ENCODE measurements around the gene CHRNA1.
A peak's percentile ranks its signal among the peaks of the same experiment; 100 is the strongest.

CHRNA1 gene

DNA sequence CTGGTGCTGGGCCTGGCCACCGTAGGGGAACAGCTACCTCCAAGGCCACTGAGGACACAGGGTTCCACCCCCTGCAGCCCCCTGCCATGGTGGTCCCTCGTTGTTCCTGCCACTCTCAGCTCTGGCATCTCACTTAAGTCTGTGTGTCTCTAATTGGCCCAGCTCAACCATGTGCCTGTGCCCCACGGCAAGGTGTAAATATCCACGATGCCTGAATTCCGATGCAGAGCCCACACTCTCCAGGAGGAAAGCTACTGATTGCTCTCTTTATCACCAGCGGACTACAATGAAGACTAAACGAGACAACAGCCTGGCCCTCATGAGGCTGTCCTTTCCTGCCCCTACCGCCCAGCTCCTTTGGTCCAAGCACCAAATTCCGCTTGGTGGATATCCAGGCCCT lies 17.0 kb upstream of the CHRNA1 start:
- DNase-seq, result no peak

DNA sequence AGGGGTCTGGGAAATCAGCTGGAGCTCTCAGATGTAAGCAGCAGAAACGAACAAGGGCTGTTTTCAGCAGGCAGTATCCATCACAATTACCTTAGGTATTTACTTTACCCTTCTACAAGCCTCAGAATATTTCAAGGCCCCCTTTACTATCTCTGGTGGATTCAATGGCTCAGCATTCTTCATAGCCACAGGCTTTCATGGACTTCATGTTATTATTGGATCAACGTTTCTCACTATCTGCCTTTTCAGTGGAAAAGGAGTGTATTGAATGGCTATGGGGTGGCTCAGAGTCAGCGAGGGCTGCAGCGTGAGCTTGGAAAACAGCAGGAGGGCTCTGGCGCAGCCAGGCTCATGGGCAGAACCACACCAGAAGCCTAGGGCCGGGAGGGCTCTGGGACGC lies 16.6 kb upstream of the CHRNA1 start:
- no peak for DNase-seq

DNA sequence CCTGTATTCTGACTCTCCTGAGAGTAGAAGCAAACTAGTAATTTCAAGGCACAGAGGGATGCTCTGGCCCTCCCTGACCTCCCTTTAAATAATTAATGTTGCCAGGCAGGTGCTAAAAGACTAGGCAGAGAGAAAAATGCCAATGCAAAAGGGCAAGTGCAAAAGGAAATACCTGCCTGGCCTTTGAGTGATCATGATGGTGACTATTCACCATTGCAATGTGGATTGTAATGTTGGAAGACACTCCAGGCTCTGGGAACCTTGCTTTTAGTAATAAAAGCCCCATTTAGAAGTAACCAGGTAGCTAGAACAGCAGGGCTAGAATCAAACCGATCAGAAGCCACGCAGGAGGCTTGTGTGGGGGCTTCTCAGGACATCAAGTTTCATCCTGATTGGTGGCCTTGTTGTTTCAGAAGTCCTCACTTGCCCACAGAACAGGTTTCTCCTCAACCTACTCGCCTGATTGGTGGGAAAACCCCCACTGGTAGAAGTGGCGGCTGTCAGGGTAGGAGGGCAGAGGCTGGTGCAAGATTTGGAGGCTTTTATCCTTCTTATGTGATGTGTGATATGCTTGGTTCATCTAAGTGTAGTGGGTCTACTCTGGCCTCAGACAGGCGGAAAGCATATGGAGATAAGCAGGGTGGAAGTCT lies 16.0 kb upstream of the CHRNA1 start:
- no peak for DNase-seq

DNA sequence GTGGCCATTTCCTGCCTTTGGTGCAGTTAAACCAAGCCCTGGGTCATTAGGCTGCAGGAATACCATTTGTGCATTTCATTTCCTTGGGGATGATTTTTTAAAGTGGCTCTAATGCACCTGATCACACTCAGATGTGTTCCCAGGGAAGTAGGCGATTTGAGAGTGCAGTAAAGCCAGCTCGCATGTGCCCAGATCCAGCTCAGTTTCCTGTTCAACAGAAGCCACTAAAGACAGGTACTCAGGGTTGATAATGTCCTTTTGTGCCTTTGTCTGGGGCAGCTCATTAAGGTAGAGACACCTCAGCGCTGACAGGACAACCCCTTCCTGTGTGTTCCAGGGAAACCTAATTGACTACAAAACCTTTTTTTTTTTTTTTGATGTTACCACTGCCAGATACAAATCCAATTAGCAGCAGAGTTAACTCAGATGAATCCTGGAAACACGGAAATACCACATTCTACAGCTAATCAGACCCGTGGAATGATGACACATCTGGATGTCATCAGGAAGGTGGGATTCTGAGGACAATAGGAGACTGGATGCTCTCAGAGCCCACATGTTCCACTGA lies 15.2 kb upstream of the CHRNA1 start:
- peak; percentile 38 for DNase-seq

DNA sequence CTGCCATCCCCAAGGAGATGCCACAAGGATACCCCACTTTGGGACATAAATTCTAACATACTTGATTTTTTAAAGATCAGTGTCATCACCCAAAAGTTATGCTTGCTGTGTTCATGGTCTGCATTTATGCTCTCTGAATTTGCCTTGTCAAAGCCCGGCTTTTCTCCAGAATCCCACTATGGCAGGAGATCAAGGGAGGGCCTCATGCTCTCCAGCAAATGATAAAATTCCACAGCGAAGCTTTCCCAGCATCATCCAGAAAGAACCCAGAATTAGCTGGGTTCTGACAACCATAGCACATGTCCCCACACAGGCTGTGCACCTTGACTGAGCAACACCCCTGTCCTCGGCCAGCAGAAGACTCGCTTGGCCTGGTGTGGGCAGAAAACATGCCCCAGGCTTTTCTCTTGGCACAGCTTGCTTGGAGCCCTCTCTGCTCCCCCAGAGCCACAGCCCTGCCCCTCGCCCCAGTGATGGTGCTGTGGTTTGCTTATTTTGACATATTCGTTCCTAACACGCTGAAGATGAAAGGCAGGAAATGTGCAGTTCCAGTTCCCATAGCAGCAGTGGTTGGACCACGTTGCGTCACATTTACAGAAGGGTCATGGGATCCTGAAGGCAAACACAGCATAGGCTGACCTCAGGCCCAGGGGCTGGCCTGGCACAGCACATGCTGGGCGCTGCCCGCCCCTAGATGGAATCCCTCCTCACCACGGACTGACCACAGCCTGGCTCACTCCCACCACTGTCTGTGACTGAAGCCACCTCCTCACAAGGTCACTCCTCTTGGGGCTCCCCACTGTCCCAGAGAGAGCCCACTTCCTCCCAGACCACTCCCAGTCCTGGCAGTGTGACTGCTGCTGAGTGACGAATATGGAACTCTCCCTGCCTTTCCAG lies 14.1 kb upstream of the CHRNA1 start:
- no peak for DNase-seq

DNA sequence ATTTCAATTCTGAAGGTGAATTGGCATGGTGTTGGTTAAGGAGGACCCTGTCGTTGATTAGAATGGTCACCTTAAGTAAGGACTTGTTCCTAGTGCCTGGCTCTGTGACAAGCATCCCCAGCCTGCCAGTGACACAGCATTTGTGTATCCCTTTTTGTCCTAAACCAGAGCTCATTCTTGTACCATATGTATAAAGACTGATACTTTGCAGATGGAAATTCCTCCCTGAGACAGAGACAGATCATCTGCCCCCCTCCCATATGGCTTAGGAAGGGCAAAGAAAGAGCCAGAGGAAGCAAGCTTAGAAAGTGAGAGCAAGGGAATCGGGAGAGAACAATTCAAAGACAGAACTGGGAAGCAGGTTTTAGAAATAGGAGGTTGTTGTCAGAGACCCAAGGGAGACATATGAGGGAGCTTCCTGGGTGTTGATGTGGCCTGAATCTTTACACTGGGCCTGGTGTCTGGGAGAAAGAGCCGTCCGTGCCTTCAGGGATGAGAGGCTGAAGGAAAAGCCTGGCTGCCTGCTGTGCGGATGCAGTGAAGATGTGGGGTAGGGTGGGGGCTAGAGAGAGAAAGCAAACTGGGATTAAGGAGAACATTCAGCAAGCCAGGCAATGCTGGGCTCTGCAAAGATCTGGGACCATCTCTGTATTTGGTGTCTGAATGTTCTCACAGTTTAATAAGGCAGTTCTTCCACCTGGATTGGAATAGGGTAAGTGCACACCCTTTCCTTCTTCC lies 13.2 kb upstream of the CHRNA1 start:
- DNase-seq, result no peak

DNA sequence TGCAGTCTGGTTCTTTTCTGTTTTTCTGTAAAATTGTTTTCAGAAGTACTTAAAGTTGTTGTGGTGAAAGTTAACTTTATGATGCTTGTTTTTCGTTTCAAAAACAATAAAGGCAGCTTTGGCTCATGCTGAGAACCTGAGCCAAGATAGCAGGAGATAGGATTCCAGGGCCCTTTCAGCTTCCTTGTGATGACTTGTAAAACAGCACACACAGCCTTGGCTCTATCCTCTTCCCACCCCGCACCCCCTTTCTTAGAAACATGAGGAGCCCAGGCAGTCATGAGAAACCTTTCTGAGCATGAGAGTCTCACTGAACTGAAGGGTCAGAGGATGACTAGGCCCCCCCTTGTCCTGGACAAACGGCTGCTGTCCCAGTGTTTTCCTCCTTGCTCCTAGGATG lies 12.4 kb upstream of the CHRNA1 start:
- no peak for DNase-seq

DNA sequence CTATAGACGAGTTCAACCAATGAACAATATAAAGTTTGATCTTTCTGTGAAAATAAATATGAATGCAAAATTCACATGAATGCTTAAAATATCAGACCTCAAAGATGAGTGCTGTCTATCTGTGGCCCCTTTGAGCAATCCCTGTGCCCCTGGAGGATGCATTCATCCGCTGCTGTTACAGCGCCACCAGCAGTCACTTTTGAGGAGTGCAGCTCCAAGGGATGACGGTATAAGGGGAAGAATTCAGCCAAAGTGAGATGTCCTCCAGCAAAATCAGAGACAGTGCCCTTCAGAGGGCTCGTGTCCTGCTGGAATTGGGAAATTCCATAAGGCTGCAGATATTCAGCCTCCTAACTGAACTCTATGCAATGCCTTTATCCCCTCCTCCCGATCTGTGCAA lies 12.0 kb upstream of the CHRNA1 start:
- no peak for DNase-seq

DNA sequence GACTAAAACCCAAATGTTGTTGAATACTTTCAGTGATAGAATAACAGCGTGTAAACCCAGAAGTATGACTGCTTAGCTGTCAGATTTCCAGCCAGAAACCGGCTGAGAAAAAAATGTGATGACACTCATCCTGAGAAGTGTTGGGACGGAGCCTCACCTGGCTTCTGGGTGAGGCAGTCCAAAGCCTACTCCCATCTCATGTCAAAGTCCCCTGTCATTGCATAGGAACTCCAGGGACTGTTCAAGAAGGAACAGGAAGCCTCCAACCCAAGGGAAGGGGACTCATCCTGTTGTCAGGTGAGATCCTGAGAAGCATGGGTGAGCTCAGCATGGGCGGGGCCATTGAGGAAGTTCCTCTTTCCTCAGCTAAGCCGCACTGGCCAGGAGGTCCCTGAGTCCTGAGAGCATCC lies 11.3 kb upstream of the CHRNA1 start:
- no peak for DNase-seq

DNA sequence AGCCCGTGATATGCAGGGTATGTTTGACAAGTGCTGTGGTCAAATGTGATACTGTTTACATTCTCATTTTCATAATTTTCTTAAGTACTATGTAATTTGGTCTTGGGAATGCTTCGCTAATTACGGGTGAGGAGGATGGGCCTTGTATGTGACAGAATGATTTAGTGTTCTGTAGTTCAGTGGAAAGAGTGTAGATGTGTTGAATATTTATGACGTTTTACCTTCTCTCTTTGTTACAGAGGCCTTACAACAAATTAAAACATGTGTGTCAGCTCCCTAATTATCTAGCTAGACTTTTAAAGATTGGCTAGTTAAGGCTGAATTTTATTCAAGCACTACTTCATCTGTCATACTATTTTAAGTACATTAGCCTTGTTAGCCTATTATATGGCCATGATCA lies 10.6 kb upstream of the CHRNA1 start:
- DNase-seq, result peak; percentile 35

DNA sequence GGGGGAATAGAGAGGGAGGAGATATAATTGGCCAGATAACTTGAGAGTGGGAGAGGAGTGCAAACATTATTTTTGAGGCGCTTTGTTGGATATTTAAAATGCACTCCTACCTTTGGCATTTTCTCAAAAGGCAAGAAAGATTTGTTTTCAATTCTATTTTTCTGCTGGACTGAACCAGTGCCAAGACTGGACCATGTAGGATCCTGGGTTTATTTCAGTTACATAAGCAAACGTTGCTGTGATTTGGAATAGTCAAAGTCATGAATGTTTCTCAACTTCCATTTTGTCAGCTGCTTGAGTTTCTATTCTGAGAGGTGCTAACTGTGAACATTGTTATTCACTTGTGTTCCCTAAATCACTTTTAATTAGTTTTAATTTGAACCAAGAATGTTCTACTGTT lies 8.9 kb upstream of the CHRNA1 start:
- DNase-seq, result no peak

DNA sequence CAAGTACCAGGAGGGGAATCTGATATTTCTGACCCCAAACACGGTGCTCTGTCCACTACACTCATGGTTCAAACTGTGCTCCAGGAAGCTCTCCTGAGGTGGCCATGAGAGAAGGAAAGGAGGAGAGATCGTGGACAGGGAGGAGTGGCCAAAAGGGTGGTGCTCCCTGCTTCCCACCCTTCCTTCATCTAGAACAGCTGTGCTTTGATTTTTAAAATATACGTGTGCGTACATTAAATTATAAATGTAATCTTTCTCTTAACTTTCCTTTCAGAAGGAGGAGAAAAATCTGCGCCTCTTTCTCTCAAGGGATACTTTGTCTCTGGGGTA lies 8.2 kb upstream of the CHRNA1 start:
- DNase-seq, result no peak

DNA sequence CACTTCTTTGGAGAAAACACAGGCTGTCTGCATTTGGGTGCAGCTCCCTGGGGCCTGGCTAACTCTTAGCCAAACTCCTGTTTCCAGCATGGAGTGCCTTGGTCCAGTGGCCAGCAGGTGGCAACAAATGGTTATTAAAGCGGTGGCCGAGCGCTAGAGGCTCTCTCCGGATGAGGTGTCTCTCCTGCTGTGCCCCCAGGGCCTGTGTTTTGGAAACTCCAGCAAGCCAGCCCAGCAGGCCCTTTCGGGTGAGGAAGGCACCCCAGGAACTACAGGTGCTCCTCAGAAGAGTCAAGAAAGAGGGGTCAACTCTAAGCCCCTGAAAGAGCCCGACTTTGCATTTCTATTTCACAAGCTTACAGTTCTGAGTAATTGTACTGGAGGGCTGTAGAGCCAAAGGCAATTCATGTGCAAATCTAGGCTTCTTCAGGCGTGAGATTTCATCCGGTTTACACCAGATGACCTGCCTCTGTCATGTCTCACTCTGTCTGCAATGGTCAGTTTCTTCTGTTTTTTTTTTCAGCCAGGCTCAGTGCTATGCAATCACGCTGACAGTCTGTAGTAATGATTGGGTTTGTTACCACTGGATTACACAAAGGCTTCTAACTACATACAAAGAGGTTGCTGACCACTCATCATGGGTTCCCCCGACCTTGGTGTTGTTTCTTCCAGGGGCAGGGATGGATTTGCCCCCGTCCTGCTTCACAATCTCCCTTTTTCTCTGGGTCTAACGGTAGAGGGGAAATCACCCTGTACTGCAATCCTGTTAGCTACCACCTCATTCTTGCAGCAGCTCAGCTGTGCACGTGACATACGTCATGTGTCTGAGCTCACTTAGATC lies 7.6 kb upstream of the CHRNA1 start:
- peak; percentile 62 for DNase-seq

DNA sequence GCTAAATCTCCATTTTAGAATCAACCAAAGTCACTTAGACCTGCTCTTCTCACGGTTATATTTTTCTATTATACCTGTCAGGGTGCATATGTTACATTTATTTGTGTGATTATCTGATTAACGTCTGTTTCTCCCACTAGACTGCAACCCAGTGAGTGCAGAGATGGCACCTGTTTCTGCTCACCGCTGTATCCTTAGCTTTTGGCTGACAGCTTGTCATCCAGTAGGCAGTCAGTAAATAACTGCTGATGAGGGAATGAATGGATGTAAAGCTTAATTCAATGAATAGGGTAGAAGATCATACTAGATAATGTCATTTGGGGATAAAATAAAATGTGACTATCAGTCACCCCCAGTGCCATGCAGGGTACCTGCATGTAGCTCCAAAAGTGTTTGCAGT lies 6.9 kb upstream of the CHRNA1 start:
- DNase-seq, result no peak

DNA sequence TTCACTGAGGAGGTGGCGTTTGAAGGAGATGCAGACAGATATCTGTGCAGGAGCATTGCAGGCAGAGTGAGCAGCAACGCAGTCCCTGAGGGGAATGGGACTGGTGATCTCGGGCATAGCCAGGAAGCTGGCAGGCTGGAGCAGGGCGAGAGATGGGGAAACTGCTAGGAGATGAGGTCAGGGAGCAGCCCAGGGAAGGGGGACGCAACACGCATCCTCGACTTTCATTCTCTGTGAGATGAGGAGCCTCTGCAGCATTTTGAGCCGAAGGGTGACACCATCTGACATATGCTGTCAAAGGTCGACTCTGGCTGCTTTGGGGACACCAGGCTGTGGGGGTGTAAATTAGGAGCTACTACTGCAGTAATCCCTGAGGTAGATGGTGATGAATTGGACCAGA lies 4.3 kb upstream of the CHRNA1 start:
- no peak for DNase-seq

DNA sequence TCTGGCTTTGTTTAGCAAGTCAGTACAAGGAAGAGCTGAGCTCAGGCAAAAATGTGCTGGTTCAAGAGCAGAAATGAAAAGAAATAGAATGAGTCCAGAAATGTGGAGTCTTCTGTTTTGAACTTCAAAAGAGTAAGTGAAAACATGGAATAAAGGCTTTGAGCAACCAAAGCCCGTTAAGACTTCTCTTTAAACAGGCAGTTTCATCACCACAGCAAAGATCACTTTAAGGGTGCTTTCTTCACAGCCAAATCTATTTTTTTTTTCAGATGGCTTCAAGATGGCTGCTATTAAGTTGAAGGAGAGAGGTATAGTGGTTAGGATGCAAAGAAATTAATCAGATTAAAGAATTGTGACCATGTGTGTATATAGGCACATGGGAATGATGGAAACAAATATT lies 2.0 kb upstream of the CHRNA1 start:
- DNase-seq, result no peak

DNA sequence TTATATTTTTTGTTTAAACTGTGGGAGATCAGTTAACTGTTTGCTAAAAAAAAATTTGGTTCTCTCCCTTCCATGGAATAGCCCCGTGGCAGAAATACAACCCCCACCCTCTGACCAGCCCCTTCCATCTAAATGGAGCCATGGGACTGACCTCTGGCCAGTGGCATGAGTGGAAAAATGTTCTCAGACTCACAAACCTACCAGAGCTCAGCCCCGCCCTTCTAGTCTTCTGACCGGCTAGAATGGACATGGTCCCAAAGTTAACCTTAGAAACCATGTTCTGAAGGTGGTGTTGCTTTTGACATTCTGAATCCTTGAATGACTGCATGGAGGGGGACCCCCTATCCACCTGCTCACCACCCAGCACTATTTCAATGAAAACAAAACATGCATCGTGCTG lies 1.3 kb upstream of the CHRNA1 start:
- DNase-seq, result no peak

DNA sequence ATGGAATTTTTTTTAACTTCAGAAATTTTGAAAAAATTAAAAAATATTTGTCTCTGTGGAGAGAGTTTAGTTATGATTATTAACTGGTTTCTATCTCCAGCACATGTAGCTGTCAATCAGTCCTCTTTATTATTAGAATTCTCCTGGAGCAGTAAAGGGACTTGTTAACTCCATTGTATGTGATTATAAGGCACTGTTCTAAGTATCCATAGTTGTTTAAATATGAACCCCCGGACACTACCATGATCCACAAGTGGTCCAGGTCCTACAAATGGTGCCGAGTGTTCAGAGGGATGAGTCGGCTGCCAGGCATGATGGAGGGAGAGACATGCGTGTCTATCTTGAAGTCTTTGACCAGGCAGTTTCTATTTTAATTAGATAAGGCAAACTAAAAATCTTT lies 492 bp downstream of the CHRNA1 start:
- DNase-seq, result no peak

DNA sequence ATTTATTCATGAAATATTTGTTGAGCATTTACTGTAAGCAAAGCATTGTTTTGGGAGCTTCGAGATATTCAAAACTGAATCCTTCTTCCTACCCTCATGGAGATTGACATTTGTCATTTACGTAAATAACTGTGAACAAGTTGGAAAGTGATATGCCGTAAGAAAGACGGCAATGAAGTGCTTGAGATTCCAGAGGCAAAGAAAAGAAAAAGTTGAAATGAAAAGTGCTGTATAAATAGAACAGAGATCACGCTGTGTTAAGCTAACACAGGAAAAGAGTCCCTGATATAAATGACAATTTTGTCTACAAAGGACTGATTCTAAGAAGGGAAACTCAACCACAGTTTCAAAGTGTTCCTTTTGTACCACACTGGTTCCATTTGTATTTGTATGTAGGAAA lies 1.8 kb downstream of the CHRNA1 start:
- DNase-seq, result no peak

DNA sequence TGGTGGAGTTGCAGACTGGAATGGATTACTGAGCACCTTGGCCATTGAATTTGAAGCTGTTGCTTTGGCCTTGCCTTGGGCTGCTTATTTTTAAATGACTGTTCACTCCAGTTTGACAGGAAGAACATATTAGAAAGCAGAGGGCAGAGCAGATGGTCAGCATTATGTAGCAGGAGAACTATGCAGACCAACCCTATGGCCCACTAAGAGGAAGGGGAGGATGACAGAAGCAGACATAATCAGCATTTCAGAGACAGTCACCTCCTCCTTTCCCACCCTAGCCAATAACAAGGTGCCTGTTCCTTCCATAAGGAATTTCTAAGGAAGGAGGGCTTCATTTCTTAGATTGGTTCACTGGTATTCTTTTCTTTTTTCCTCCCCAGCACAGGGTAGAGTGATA lies 2.4 kb downstream of the CHRNA1 start:
- no peak for DNase-seq

DNA sequence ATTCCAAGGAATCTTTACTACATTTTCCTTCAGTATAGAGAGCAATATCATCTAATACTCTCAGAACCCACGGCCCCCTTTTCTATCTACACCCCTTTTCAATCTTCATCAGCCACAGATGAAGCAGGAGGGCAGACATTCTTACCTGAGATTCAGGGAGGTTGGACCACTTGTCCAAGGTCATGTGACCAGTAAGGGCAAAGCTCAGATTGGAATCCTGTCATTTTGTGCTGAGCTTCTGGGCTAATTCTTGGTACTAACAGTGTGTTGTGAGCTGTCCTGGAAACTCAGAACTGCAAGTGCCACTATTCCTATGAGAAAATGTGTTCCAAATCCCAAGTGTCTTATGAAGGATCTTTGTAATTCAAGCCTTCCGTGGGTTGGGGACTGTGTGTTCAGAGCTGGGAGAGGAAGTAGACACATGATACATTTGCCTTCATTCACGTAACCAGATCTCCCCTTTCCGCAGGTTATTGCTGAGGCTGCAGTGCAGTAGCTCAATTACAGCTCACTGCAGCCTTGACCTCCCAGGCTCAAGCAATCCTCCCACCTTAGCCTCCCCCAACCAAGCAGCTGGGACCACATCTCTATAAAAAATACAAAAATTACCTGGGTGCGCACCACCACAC lies 3.3 kb downstream of the CHRNA1 start:
- no peak for DNase-seq

DNA sequence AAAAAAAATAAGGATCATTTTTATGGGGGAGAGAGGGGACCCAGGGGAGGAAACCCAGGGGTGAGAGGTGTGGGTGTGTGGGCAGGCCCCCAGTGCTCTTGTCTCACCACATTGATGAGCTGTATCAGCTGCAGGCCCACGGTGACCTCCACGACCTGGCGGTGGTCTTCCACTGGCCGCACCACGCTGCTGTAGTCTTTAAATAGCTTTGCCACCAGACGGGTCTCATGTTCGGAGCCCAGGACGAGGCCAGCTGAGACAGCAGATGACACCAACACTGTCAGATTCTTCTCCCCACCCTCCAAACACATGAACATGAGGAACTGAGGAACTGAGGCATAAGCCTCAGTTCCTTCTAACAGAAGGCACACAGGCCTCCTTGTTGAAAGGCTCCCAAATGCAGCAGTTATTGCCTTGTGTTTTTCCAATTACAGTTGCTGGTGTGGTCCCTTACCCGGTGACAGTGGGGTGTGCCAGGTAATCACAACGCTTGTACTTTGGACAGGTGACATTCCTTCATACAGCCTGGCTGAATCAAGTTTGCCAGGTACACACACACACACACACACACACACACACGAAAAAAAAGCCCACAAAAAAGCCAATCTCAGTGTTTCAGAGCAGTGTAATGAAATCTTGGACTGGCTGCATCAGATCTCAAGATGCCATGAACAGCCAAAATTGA lies 4.7 kb downstream of the CHRNA1 start:
- DNase-seq, result no peak

All from NCI-H146 (cell line).